GM19372 (cell line): ENCODE measurements around the gene TMEM115.

Source experiments
- ATAC-seq: cut with Tn5 transposase; IDR thresholded peaks from one replicate; pipeline ENCODE4 v1.9.1; 2021; ENCODE audit warnings: mild to moderate bottlenecking, low read depth, moderate library complexity; ENCODE audit not compliant: unreplicated experiment

Gene TMEM115

DNA sequence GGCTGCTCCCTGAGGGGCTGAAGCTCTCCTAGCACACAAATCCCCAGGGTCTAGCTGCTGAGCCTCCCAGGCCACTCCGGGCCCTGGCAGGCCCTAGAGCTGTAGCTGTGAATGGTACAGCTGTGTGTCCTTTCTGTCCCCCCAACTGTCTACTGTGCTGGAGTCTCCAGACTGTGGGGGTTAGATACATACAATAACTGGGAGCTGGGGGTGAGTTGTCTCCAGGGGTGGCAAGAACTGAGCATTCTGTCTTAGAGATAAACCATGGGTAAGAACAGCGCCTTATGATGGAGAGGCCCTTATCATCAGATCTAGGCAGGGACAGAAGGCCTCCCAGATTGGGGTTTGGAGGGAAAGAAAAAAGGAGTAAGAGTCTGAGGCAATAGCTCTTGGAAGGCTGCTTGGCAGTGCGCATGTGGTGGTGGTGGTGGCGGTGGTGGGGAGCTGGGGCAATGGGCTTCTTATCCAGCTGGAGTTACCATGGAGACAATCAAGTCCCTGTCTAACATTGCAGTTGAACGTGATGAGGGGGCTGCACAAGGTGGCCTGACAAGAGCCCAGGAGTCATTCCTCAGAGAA lies 5.0 kb downstream of the TMEM115 start:
- no peak for ATAC-seq

DNA sequence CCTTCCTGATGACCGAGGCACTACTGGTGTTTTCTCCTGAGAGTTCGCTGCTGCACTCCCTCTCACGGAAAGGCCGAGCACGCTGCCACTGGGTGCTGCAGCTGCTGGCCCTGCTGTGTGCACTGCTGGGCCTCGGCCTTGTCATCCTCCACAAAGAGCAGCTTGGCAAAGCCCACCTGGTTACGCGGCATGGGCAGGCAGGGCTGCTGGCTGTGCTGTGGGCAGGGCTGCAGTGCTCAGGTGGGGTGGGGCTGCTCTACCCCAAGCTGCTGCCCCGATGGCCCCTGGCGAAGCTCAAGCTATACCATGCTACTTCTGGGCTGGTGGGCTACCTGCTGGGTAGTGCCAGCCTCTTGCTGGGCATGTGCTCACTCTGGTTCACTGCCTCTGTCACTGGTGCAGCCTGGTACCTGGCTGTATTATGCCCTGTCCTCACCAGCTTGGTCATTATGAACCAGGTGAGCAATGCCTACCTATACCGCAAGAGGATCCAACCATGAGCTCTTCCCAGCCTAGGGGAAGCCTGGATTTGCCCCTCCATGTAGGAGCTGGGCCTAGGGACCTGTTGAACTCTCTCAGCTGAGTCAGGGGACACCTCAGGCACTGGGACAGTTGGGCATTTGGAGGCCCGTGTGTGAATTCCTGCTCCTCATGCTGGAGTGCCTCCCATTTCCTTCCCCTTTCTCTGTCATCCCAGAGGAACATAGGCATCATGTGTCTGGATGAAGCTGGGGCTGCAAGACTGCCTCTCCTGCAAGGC lies 5.9 kb downstream of the TMEM115 start:
- ATAC-seq, result no peak

DNA sequence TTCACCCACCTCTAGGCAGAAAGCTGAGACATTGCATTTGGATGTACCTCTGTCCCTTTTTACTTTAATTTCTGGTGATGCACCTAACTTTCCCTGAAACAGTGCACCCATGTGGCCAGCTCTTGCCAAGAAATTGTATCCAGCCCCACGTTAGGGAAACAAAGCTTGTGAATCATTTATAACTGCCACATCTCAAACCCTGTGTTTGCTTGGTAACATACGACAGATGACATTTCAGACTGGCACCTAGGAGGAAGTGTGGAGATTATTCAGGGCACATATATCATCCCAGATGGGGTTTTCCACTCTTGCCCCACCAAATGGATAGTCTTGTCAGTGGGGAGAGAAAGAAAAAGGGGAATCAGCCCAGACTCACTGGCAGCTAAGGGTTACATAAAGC lies 6.5 kb downstream of the TMEM115 start:
- no peak for ATAC-seq

DNA sequence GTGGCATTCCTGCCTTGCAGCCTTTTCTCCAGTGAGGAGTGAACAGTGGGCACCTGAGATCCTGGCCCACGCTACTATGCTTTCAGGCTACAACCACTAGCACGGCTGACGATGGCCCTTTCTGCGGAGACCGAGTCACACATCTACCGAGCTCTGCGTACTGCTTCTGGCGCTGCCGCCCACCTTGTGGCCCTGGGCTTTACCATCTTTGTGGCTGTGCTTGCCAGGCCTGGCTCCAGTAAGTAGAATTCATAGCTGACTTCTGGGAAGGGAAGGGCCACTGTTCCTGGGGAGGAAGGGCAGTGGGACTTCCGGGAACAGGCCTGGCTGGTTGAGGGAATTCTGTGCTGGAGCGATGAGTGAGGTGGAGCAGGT lies 8.0 kb downstream of the TMEM115 start:
- ATAC-seq, result no peak

DNA sequence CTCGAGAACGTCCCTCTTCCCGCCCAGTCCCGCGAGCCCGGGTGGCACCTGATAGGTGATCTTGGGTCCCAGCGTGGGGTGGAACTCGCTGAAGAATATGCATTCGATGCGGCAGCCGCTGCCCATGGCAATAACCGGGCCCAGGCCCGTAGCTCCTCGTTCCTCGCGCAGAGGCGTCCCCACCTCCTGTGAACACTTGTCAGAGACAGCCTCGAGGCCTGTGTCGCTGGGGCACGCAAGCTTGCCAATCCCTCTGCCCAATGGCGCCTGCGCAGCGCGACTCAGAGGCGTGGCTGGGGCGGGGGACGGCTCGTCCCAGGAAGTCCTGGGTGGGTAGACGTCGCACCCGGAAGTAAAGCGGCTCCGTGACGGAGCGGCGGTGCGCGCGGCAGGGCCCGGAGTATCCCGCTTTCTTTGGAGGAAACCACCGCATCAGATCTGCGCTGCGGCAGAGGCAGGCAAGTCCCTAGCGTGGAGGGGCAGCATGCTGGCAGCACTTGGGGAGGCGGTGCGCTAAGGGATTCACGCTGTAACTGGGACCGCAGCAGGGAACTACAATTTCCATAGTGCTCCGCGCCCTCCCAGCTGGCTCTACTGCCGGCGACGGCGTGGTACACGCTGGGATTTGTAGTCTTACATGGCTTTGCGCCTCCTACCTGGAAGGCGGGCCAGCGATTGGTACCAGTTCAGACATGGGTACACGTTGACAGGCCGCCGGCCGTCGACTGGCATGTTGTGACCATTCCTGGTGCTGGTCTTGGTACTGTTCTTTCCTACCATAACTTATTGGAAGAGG lies 8.6 kb downstream of the TMEM115 start, which contains the start of the genes CYB561D2 and NPRL2:
TSS of gene CYB561D2 (plus strand) at position 336 of the 796 bp plus-strand sequence. CDS start 572 bp downstream, outside the sequence.
TSS of gene NPRL2 (minus strand) at position 249 of the 796 bp plus-strand sequence. CDS start at position 126, 123 bp downstream.
- ATAC-seq, result peak; percentile 84

DNA sequence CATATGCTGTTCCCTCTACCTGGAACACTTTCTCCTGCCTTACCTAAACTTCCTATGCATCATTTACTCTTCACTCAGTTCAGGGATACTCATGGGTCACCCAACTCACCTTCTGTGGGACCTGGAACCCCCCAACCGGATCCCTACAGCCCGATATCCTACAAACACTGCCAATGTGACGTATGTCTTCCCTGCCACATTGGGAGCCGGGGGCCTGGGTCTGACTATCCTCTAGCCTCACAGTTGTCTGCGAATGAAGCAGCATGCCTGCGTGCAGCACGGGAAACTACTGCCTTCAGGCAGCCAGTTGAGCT lies 9.2 kb downstream of the TMEM115 start:
- no peak for ATAC-seq

DNA sequence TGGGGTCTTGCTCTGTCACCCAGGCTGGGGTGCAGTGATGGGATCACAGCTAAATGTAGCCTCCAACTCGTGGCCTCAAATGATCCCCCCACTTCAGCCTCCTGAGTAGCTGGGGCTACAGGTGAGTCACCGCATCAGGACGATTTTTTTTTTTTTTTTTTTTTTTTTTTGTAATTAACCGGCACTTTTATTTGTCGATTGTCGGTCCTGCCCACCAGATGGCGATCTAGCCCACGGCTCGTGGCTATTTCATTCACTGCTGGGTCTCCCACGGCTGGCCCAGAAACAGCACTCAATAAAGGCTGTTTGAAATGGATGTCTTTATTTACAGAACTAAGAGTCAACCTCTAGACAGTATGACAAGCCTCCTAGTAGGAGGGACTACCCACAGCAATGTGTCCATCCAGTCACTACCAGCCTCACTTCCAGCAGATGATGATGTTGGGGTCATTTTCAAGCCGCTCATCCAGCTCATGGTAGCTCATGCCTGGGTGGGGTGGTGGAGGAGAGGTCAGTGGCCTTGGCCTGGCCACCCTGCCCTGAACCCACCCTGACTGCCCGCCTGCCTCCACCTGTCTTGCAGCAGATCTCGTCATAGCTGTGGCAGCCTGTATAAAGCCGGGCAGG lies 12.0 kb downstream of the TMEM115 start:
- ATAC-seq, result no peak

DNA sequence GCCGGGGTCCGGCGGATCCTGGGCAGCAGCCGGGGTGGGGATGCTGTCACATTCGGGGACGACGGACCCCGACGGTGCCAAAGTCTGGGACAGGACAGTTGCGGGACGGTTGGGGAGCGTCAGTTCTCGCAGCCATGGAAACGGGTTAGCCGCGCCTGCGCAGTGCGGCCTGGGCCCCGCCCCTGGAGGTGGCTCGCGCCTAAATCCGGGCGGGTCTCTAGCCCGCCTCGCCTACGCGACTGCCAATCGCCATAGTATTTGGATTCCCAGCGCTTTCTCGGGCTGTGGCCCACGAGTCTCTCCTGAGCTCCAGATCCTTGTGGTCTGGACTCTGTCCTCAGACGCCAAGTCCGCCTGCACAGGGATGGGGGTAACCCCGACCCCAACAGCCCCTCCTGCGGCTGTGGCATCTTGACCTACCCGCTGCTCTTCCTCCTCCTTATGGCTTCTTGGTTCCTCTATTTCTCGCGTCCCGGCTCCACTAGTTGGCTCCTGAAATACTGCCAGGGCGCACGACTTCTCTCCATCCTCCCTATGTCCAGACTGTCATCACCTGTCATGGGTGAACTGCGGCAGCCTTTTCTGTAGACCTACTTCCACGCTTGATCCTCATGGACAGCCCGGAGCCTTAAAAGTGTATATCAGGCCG lies 13.6 kb downstream of the TMEM115 start, which contains the start of gene ZMYND10:
TSS of gene ZMYND10 (minus strand) at position 147 of the 649 bp plus-strand sequence. CDS start 153 bp downstream, outside the sequence.
- ATAC-seq, result no peak

DNA sequence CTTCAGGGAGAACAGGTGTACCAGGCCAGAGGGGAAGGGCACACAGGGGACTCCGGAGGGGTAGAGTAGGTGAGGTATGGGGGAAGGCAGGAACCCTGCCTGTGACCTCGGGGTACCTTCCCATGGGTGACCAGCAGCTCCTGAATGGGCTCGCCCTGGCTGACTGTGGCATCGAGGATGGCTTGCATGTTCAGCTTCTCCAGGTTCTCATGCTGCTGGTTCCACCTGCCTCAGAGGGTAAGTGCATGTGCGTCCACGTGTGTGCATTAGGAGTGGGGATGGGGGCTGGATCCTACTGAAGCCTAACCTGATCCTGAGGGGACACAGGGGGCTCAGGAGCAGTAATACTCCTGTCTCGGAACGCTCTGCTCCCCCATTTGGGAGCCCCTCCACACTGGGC lies 14.3 kb downstream of the TMEM115 start:
- no peak for ATAC-seq

DNA sequence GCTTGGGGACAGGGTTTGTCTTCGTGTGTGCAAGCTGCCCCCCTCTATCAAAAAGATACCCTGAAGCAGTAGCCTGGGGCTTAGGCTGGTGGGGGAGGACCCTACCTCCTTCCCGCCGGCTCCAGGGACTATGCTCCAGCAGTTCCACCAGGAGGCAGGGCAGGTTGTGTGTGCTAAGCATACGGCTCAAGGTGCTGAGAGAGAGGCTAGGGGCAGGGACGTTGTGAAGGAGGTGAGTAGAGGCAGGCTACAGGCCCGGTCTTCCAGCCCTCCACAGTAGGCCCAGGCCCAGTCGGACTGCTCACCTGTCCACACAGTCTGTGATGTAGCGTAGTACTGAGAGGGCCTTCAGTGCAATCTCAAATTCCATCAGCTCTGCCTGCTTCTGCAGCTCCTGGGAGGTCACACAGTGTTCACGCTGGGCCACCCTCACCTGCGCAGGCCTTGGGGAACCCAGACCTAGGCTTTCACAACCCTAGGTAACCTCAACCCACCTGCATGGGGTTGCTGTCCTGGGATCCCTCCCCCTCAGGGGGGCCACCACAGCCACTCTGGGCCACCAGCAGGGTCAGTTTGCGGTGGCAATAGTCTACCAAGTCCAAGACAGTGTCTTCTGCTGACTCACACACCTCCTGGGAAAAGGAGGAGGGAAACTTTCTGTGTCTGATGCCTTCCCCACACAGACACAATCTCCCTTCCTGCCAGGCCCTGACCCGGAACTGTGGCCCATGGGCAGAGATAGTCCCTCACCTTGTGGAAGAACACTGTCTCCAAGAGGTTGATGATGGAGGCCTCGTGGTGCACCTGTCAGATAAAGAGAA lies 16.3 kb downstream of the TMEM115 start:
- ATAC-seq, result no peak

DNA sequence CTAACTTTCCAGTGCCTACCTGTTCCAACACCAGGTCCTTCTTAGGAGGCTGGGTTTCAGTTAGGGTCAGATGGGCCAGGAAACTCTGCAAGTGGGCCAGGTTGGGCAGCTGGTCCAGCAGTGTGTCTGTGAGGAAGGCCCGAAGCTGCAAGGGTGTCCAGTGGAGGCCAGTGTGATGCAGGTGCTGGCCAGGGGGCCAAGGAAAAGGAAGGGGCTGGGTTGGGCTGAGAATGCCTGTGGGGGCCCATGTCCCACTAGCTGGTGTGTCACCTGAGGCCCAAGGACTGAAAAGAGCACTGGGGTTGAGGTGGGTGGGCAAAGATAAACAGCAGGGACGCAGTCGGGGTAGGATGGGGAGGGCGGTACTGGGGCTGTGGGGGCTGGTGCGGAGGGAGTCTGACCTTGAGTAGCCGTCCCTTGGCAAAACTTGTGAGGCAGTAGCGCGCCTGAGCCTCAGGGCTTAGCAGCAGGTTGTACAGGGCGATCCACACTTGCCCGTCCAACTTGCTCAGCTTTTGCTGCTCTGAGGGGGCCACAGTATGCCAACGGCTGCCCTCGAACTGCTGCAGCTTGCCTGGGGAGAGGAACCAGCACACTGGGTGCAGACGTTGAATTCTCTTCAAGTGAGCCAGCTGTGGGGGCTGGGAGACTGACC lies 17.2 kb downstream of the TMEM115 start:
- no peak for ATAC-seq

DNA sequence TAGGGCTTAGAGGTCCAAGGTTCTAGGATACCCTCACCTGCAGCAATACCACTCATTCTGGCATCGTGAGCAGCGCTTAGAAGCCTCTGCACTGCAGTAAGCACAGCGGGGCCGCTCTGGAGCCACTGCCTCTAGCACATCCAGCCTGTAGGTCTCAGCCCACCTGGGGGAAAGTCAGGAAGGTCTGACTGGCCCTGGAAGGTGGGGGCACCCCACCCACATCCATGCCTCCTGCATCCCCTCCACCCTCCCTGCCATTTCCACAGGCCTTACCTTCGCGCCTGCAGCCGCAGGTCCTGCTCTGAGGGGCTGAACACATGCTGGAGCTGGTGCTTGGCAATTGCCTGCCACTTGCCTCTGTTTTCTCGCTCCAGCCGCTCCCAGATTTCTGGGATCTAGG lies 17.8 kb downstream of the TMEM115 start:
- ATAC-seq, result no peak

DNA sequence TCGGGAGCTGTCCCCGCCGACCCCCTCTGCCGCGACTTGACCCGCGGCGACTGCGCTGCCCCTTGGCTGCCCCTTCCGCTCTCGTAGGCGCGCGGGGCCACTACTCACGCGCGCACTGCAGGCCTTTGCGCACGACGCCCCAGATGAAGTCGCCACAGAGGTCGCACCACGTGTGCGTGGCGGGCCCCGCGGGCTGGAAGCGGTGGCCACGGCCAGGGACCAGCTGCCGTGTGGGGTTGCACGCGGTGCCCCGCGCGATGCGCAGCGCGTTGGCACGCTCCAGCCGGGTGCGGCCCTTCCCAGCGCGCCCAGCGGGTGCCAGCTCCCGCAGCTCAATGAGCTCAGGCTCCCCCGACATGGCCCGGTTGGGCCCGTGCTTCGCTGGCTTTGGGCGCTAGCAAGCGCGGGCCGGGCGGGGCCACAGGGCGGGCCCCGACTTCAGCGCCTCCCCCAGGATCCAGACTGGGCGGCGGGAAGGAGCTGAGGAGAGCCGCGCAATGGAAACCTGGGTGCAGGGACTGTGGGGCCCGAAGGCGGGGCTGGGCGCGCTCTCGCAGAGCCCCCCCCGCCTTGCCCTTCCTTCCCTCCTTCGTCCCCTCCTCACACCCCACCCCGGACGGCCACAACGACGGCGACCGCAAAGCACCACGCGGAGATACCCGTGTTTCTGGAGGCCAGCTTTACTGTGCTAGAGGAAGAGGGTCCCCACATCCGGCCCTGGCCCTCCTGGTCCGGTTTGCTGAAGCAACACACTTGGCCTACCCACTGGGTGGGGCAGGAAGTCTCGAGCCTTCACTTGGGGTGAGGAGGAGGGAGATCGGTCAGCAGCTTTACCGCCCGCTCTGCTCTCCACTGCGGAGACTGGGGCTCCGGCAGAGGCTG lies 18.6 kb downstream of the TMEM115 start, which contains the start of gene RASSF1:
TSS of gene RASSF1 (minus strand) at position 389 of the 882 bp plus-strand sequence. CDS start at position 358, 31 bp downstream.
- no peak for ATAC-seq

DNA sequence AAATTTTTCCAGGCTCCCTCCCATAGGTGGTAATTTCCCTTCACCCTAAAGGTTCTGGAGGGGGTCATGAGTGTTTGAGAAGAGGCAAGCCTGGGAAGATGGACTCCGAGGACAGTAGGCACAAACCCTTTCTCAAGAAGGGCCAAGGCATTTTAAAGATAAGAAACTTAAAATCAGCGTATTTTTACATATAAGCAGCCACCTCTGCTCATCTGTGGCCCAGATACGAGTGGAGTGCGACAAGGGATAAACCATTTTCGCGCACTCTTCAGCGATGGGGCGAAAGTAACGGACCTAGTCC lies 19.2 kb downstream of the TMEM115 start:
- ATAC-seq, result no peak

DNA sequence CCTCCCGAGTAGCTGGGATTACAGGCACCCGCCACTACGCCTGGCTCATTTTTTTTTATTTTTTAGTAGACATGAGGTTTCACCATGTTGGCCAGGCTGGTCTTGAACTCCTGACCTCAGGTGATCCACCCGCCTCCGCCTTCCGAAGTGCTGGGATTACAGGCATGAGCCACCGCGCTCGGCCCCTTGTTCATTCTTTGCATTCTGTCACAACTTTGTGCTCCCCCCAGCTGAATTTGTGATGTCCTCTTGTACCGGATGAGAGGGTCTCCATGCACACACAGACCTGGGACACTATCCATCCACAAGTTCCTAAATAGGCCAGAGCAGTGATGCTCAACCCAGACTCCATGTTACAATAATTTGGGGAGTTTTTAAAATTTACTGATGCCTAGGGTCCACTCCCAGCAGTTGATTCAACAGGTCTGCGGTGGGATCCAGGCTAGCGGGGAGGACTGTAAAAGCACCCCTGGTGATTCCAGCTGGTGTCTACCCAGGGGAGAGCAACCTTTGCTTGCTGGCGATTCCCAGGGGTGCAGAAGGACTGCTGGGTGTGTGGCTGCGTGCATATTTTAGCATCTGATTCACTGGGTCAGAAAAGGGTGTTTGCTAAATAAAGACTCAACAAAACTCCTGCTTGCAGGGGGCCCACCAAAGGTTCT lies 19.7 kb downstream of the TMEM115 start:
- ATAC-seq, result no peak

DNA sequence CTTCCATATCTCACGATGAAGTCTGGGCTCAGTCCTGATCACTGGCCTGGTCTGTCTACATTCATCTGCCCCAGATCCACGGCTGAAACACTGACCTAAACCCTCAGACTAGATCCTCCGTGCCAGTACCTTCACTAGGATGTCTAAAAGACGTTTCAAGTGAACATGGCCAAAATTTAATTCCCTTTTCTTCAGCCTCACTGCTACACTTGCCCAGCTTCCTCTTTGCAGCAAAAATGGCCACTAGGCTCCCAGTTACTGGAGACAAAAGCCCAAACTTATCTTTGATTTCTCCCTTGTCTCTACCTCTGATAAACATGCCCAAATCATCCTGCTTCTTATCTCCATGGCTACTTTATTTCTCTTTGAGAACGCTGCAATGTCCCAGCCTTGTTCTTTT lies 20.4 kb downstream of the TMEM115 start:
- ATAC-seq, result no peak

DNA sequence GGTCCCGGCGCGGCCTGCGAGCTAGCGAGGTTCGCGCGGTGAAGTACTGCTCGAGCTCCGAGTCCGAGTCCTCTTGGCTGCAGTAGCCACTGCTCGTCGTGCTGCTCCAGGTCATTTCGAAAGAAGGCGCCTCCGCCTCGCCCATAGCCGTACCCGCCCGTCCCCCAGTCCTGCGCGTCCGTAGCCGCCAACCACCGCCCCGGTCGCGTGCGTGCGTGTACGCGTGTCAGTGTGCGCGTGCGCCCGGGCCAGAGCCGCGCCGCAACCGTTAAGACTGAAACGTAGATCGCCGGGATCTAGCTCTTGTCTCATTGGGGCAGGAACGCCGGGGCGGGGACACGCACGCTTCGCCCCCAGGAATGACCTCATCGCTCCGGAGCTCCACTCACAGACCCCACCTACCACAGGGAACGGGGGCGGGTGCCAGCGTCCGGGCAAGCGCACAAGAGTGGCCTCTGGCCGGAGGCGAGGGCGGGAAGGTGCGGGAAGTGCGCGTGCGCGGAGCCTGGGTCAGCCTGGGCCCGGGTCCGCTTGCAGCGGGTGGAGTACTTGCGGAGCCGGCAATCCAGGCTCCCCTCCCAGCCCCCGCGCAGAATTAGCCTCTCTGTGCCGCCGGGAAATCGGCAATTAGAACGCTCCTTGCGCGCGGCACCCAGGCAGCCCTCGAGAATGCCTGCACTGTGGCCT lies 22.0 kb downstream of the TMEM115 start:
- peak; percentile 67 for ATAC-seq
